ENCODE results near the gene DAAM1.

The DAAM1 gene

DNA sequence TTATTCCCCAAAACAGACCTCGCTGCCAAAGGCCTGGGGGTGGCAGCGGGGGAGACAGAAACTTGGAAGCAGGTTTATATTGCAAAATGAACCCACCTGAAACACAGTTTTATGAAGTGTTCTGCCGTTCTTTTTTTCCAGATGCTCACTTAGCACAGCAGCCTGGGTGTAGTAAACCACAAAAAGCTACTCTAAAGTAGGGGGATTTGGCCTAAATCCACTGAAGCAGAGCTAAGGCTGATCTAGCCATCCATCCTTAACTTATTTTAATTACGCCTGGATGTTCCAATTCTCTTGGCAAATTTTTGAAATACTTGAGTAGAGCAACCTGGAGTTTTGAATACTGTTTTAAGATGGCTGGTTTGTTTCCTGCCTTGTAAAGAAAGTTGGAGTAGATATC, 155.5 kb downstream of the DAAM1 start:
- DNase-seq = no peak

DNA sequence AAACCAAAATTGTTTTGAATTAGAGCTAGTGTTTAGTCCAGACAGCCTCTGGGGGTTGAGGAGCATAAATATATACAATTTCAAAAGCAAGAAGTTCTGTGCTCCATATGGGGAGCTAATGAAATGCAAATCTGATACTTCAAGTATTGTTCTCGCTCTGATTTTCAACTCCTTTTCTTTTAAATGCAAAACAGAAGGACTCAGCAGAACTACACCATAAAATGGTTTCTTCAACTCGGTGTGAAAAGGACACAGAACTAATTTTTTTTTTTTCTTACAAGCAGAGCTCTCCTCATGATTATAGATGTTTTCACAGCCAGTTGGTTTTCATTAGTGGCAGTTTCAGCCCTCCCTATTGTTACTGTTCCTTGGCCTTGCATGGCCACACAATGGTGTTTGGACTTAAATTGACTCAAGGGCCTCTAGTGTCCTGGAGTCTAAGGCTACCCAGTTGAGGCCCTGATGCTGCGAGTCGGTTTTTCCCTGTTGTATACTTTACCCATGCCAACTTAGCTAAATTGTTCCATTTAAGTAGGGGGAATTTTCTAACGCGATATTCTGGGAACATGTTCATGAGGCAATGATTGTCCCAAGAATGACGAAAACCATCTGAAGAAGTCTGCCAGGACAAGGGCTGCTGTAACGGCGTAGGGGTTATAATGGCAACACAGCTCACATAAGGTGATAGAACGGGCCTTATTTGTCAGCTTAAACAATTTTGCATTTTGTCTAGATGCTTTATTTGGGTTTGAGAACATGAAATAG, 156.4 kb downstream of the DAAM1 start:
- no peak for DNase-seq

DNA sequence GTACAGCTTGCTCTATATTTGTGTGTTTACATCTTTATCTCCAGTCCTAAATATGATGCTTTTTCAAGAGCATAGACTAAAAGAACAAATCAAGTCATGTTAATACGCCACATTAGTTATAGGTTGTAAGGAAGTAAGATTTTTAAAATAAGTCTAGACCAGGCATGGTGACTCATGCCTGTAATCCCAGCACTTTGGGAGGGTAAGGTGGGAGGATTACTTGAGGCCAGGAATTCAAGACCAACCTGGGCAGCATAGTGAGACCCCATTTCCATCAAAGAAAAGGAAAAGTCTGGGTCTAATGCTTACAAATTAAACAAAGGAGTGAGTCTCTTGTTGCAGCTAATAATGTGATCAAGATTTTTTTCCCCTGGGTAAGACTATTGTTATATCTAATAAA, 157.9 kb downstream of the DAAM1 start:
- no peak for DNase-seq

DNA sequence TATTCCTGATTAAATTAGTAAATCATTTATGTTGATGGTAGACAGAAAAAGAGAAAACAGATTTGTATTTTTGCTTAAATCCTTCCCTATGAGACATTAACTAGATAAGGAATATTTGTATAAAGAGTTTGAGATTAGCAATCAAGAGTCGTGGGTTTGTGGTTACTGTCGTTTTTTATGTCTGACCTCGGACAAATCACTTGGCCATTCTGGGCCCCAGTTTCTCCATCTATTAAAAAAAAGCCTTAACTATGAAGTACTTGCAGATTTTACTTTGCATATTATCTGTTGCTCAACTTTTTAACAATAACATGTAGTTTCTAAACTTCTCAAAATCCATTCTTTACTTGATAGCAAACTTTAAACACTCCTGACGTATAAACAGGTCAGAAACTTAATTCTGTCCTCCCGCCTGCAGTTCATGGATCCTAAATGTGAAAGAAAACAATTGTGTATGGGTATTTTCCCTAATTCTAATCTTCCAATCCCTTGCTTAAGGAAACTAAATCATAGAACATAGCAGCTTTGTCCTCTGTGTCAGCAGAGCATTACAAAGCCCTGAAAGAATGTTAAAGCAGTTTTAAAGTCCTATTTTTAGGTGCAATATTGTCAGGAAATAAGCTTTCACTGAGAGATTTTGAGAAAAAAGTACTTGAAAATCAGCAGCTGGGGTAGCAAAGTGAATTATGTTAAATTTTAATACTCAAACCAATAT, 158.5 kb downstream of the DAAM1 start:
- no peak for DNase-seq

DNA sequence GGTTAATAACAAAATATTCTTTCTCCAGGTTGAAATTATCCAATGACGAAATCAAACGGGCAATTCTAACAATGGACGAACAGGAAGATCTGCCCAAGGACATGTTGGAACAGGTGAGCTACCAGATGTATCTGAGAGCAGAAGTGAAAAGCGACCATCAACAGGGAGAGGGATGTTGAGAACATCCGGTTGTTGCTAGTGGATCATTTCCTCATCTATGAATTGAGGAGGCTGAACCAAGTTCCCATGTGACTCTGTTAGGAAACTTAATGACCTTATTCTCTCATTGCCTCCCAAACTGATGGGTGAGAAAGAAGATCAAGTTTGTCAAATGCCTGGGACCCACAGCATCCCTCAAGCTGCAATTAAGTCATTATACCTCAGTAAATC, 159.0 kb downstream of the DAAM1 start:
- DNase-seq = no peak

DNA sequence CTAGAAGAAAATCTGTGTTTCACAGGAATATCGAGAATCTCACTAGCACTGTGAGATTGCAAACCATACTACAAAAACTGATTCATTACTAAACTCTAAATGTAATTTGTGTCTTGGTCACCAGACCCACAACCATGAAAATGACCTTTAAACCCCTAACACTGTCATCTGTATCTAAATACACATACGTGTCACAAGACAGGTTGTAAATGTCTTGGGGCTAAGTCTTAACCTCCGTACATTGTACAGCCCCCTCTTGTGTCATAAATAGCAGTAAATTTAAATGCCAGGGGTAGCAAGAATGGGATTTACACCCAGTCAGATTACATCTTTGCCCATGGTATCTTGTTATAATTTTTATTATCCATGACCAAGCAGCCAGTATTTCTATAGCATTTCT, 159.4 kb downstream of the DAAM1 start:
- DNase-seq = no peak

DNA sequence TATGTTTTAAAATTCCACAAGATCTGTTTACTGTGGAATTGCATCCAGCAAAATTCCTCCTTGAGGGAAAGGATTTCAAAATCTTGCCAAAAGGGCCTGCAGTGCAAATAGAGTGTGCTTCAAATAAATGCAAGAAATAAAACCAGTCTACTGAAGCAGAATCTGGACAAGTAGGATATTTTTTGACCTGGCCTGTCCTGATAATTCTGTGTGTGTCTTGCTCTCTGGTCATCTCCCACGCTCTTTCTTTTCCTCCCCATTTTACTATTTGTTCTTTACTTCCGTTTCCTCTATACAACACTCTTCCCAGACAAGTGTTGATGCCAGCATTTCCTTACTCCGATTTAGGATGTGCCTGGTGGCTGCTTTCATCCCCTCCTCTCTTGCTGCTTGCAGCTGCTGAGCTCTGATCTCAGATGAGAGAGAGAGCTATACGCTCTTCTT, 160.8 kb downstream of the DAAM1 start:
- DNase-seq = no peak

DNA sequence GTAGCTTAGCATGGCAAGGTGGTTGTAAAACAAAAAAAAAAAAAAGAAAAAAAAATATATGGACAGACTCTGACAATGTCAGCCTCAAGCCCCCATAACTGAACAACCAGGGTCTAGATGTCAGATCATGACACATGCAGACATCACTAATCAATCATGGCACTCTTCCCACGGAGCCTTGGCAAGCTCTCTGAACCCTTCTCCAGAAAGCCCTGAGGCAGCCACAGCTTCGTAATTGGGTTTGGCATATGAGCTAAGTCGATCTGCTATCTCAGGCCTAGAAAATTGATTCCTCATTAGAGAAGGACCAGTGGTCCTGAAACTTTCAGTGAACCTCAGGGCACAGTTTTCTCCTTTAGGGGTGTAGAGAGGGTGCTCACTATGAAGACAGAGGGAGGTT, 164.5 kb downstream of the DAAM1 start:
- no peak for DNase-seq

DNA sequence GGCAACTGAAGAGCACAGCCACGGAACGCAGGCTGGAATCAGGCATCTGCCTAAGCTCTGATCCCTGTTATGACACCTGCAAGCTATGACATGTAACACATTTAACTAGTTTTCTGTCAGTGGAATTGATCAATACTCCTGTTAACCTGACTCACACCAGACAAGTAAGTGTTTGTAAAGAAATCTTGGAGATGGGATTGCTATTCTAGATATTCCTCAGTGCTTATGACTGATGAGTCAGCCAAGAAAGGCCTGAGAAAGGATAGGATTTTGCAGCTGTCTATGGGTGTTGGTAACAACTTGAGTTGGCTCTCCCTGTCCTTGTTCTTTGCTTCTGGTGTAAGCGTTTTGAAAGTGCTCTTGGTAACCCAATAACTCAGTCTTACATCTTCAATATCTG, 166.2 kb downstream of the DAAM1 start:
- DNase-seq = no peak

DNA sequence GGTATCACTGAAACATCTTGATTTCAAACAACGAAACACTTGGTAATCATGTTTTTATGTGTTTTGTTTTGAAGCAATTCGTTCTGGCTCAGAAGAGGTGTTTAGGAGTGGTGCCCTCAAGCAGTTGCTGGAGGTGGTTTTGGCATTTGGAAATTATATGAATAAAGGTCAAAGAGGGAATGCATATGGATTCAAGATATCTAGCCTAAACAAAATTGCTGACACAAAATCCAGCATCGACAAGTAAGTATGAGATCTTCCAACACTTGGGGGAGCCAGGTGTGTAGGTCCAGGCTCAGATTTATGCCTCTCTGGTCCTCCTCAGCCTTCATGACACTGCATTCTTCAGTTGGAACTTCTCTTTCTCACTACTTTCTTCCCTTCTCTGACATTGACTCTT, 166.6 kb downstream of the DAAM1 start:
- no peak for DNase-seq

DNA sequence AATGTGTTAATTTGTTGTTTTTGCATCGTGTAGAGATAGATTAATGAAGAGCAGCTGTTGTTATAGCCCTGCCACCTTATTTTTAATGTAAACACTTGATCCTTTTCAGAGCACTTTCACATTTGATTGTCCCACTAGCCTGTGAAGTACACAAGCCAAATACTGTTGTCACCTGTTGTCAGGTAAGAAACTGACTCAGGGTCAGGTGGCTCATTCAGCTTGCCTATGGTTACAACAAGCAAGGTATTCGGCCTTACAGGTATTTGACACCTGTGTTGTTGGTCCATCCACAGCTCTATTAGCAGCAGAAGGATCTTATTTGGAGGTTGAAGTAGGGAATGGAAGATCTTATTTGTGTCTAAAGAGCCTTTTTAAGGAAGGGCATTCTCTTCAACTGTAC, 167.8 kb downstream of the DAAM1 start:
- no peak for DNase-seq

DNA sequence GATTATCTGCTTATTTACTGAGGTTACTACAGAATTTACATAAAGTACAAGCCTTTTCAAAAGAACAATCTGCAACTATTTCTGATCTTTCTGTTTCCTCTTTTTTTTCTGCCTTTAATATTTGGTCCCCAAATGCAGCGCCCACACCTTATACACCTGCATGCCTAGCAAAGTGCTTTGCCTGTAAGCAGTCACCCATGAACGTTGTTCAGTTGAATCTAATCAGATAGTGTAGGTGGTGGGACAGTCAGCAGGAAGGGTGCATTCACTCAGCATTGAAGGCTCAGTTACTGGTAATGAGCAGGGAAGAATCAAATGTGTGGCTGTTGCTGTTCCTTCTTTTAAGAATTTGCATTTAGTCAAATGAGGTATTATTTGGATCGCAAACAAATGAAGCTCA, 168.3 kb downstream of the DAAM1 start:
- no peak for DNase-seq

DNA sequence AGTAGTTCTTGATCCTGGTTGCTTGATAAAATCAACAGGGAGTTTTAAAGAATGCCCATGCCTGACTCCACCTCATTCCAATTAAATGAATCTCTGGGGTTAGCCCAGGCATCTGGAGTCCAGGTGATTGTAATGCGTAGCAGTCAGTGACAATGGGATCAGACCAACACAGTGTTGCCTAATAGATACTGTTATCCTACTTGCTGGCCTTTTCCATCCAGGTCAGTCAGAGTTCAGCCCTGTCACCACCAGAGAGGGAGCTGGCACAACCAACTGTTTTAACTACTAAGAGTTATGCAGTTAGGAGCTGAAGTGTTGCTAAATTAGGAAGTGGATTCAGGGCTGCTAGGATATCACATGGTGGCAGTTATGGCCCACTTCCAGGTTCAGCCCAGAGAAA, 169.6 kb downstream of the DAAM1 start:
- DNase-seq = no peak

DNA sequence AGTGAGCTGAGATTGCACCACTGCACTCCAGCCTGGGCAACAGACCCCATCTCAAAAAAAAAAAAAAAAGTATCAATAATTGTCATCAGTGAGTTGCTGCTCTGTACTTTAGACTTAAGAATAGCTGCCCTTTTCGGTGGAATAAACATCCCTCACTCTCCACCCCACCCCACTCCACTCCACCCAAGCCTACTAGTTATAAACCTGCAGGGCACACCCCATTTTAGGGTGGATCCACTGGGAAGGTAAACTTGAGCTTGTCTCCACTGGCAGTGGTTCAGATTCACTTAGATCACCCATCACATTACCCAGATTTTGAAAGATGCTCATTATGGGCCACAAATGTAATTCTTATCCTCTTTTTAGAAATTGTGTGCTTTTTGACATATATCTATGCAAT, 170.3 kb downstream of the DAAM1 start:
- no peak for DNase-seq

DNA sequence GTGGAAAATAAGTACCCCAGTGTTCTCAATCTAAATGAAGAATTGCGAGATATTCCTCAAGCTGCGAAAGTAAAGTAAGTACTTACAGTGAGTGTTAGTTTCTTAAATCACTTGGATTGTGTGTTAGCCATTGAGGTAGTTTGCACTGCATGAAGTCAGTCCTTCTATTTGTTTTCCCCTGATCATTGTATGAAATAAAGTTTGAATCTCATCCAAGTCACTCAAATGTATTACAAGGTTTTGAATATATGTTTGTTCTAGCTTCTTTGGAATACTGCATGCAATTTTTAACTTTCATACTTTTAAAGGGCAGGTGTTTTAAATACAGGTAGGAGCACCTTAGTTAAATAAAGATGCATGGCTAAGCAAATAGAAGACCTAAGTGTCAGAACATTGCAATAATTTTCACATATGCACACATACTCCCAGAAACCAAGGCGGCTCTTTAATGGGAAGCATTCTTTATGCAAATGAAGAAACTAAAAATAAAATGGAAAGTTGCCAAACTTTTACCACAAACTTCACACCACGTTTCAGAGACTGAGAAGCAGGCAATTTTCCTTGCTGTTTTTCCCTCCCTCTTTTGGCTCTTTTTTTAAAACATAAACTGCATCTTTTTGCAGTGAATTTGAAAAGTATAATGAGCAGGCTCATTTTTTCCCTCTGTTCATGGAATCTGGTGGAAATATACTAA, 171.1 kb downstream of the DAAM1 start:
- no peak for DNase-seq

DNA sequence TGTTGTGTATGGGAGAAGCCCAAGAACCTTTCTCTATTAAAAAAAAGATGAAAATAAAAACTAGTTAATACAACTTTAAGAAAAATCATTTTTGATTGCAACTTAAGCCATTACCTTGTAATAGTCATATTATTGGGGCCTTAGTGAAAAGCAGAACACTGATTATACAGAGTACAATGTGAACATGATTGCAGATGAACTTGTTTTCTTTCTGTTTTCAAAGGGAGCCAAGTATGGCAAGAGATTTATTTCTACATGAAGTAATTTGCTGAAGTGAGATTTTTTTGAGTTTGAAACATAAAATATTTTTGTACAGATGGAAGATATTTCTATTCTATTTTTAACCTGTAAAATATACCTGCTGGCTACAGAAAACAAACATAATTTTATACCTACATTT, 171.8 kb downstream of the DAAM1 start:
- DNase-seq = no peak

DNA sequence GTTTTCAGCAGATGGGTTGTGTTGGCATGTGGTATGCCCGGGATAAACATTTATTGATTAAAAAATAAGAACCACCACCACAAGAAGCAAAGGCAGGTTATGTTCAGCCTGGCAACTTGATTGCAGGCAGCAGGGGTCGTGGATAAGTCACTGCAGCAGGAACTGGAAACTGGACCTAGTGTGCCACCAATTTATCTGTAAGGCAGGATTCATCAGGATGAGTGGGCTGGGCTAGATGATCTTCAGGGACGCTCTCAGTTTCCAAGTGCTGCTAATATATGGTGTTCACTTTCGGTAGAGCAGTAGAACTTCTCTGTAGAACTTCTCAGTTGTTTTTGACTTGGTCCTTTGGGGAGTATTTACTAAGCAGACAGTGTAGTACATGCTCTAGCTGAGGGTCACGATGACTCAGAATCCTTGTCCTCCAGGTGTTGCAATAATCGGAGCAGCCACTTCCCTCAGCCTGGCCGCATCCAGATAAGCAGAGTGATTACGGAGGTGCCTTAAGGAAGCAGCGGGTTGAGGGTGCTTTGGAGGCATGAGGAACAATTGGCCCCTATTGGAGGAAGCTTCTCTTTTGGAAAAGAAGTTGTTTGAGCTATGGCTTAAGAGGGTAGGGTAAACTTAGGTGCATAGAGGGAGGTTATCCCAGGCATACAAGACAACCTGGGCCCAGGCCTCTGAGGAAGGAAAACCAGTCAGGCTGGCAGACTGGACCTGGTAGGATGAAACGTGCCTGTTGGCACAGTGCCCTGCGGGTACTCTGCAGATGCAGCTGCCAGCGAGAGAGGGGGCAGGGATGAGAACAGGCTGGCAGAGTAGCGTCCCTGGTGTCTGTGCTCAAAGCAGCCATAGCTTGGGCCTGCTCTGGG, 172.7 kb downstream of the DAAM1 start:
- peak in 1 of 2 donors; percentile 14 for DNase-seq

DNA sequence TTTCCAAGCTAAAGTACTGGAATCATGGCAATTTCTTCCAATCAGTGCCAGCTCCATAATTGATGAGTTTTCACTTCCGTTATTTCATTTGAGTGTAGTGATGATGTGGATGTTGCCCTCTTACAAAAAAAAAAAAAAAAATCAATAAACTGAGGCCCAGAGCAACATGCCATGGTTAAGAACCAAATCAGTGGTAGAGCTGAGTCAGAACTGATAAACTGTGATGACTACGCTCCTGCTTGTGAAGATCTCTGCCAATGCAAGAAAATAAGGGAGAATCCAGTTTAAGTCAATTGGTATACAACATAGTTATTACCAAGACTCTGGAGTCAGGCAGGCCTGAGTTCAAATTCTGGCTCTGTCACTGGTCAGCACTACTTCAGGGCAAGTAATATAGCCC, 174.0 kb downstream of the DAAM1 start:
- no peak for DNase-seq

DNA sequence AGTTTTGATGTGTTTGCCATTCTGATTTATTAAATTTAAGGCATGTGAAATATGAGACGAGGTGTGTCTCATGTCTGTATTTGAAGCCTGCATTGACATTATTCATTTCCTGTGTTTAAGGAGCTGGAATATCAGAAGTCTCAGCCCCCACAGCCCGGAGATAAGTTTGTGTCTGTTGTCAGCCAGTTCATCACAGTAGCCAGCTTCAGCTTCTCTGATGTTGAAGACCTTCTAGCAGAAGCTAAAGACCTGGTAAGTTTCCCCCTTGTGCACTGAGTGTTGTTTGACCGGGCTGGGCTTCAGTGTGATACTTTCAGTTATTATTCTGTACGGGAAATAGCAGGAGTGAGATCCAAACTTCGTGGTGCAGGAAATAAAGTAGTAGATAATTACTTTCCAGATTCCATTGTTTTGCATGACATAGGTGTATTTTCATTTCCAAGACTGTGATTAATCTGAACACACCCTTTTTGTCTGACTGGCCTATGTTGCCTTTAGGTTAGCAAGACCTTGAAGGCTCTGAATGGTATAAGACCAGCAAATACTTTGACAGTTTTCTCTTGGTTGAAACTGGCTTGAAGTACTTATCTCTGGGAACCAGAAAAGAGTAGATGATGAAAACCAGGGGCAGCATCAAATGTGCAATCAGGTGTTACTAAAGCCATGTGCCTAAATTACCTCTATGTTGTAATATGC, 175.2 kb downstream of the DAAM1 start:
- no peak for DNase-seq

DNA sequence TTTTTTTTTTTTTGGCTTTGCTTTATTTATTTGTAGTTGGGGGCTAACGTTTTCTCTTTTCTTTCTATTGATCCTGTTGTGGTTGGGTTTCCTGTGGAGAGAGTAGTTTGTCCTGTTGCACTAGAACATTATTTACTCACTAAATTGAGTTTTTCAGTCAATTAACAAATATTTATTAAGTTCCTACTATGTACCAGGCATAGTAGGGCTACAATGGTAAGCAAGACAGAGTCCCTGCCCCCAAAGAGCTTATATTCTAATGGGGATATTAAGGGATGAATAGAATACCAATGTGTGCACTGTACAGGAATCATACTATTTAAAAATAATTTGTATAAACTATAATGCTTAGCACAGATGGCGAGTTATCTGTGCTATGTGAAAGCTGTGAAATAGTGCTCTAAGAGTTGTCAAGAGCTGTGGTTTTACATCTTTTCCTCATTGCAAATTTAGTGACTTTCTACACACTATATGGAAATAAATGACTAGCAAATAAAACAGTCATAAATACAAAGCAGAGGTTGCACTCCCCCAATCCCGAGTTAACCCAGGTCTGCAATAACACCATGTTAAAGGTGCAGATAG, 181.8 kb downstream of the DAAM1 start:
- no peak for DNase-seq

DNA sequence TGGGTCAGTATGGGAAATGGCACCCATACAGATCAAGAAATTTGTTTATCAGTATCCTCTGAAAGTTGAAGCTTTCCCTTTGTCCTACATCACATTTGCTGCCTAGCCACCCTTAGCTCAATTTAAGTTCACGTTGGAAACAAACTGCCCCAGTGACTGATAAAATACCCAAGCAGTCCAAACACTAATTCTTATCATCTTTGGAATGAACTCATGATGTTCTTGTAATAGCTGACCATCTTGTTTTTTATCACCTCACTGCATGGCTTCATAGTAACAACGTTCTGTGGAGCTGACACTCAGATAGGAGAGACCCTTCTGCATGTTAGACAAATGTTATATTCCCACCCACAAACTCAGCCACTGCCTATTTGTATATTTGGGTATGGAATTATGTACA, 183.3 kb downstream of the DAAM1 start:
- DNase-seq = no peak

DNA sequence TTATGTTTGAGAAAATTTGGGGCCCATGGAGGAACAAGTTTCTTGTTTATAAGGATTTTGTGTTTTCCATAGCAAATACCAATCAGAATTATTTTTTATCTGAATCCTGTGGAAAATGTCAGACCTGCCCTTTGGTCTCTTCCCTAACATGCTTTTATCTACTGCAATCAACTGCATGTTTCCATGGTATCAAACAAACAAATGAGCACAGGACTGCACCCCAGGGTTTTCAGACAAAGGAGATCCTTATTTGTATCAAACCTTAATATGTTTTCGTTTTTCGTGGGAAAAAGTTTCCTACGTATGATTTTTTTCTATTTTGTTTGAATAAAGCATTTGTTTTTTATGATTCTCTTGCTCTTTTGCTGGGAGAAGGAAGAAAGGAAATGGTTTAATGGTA, 185.6 kb downstream of the DAAM1 start:
- no peak for DNase-seq
